Cortex of kidney (tissue), 1 donor: Measurements from ENCODE around the gene FAM117B.
"Not testable (repeated sequence)": the region's sequence is repeated elsewhere in the genome, so short reads cannot be mapped to it uniquely, and the experiment has no call there.

Experiments used
- DNase-seq: peaks from one replicate; lab custom pipeline; 2025; lab: John Stamatoyannopoulos, UW

Gene FAM117B

GRCh38 chr2:202703091-202703490, 68.3 kb downstream of the FAM117B start:
- DNase-seq, result no peak

GRCh38 chr2:202704248-202704647, 69.5 kb downstream of the FAM117B start:
- no peak for DNase-seq

- no peak for DNase-seq
Observed at GRCh38 chr2:202705446-202706020, 70.8 kb downstream of the FAM117B start.

- not testable (repeated sequence) for DNase-seq
Observed at GRCh38 chr2:202714971-202715935, 80.5 kb downstream of the FAM117B start.

- DNase-seq, result no peak
Observed at GRCh38 chr2:202716114-202716718, 81.4 kb downstream of the FAM117B start.

- DNase-seq, result no peak
Observed at GRCh38 chr2:202716953-202717597, 82.3 kb downstream of the FAM117B start.

- no peak for DNase-seq
Observed at GRCh38 chr2:202717598-202718310, 83.0 kb downstream of the FAM117B start.

- DNase-seq, result no peak
Observed at GRCh38 chr2:202718614-202719013, 83.8 kb downstream of the FAM117B start.

- no peak for DNase-seq
Observed at GRCh38 chr2:202720226-202720625, 85.5 kb downstream of the FAM117B start.

- no peak for DNase-seq
Observed at GRCh38 chr2:202721621-202722020, 86.9 kb downstream of the FAM117B start.

- no peak for DNase-seq
Observed at GRCh38 chr2:202723746-202724145, 89.0 kb downstream of the FAM117B start.

- DNase-seq, result no peak
Observed at GRCh38 chr2:202726070-202726469, 91.3 kb downstream of the FAM117B start.

- no peak for DNase-seq
Observed at GRCh38 chr2:202736826-202737225, 102.1 kb downstream of the FAM117B start.

- no peak for DNase-seq
Observed at GRCh38 chr2:202743613-202744012, 108.8 kb downstream of the FAM117B start.

GRCh38 chr2:202749477-202749876, 114.7 kb downstream of the FAM117B start:
- DNase-seq, result no peak

GRCh38 chr2:202750763-202751427, 116.1 kb downstream of the FAM117B start:
- no peak for DNase-seq

GRCh38 chr2:202752071-202752470, 117.3 kb downstream of the FAM117B start:
- no peak for DNase-seq

- no peak for DNase-seq
Observed at GRCh38 chr2:202754936-202755335, 120.2 kb downstream of the FAM117B start.

- no peak for DNase-seq
Observed at GRCh38 chr2:202756598-202756997, 121.8 kb downstream of the FAM117B start.

- no peak for DNase-seq
Observed at GRCh38 chr2:202757339-202757738, 122.6 kb downstream of the FAM117B start.

- DNase-seq, result no peak
Observed at GRCh38 chr2:202758128-202758527, 123.4 kb downstream of the FAM117B start.
